CD4-positive, CD25-positive, alpha-beta regulatory T cell (primary cell): Measurements from ENCODE around the gene MEGF11. TPM values are rescaled to one million over a fixed set of nuclear protein-coding genes. Genes with fewer than 3 reads are reported as not detected.

Experiments used
- ATAC-seq, 2 donors: fragments of 150-1000 bp; cut with Tn5 transposase; one replicate each; pipeline ENCODE4 v1.10.0; 2021; ENCODE audit warnings: low read depth in 2 of 2, moderate number of reproducible peaks in 2 of 2, moderate library complexity in 1 of 2
- DNase-seq, 3 donors: peaks; one replicate each; pipeline versions ENCODE4 v3.0.0 to v3.0.0-alpha.2; 2012 to 2022; ENCODE audit warnings: mixed read lengths in 1 of 3
- H3K27ac ChIP-seq: one replicate; pipeline ENCODE4 v1.7.0; 2013; ENCODE audit warnings: mild to moderate bottlenecking, low read length; ENCODE audit not compliant: insufficient read depth, poor library complexity, severe bottlenecking
- H3K27me3 ChIP-seq: one replicate; pipeline ENCODE4 v1.7.0; 2013; ENCODE audit warnings: low read length; ENCODE audit not compliant: control insufficient read depth, insufficient read depth
- H3K36me3 ChIP-seq: one replicate; pipeline ENCODE4 v1.7.0; 2013; ENCODE audit warnings: mild to moderate bottlenecking, low read length, moderate library complexity; ENCODE audit not compliant: control insufficient read depth, insufficient read depth
- H3K4me1 ChIP-seq: 2 replicates; pipeline ENCODE4 v1.7.0; 2013; ENCODE audit warnings: mild to moderate bottlenecking, low read length; ENCODE audit not compliant: insufficient read depth, control insufficient read depth, poor library complexity, severe bottlenecking
- H3K4me3 ChIP-seq: one replicate; pipeline ENCODE4 v1.7.0; 2013; ENCODE audit warnings: low read depth, mild to moderate bottlenecking, low read length, moderate library complexity
- H3K9me3 ChIP-seq, 2 experiments: 1 replicate in 1 of 2; 2 replicates in 1 of 2; pipeline ENCODE4 v1.7.0; 2013; ENCODE audit warnings: low read length in 2 of 2, mild to moderate bottlenecking in 1 of 2, moderate library complexity in 1 of 2; ENCODE audit not compliant: control insufficient read depth in 2 of 2
- H3K27ac Mint-ChIP-seq, 3 donors: one replicate each; pipeline ENCODE4 v1.8.0; 2020 to 2022; ENCODE audit warnings: mild to moderate bottlenecking in 3 of 3, mixed read lengths in 3 of 3, moderate library complexity in 2 of 3
- H3K27me3 Mint-ChIP-seq: one replicate; pipeline ENCODE4 v1.8.0; 2022; ENCODE audit warnings: mild to moderate bottlenecking, mixed read lengths
- H3K36me3 Mint-ChIP-seq: one replicate; pipeline ENCODE4 v1.8.0; 2020; ENCODE audit warnings: mixed read lengths
- H3K4me1 Mint-ChIP-seq, 4 donors: one replicate each; pipeline ENCODE4 v1.8.0; 2020 to 2022; ENCODE audit warnings: mixed read lengths in 4 of 4, mild to moderate bottlenecking in 1 of 4
- H3K4me3 Mint-ChIP-seq, 4 donors: one replicate each; pipeline ENCODE4 v1.8.0; 2020 to 2022; ENCODE audit warnings: mild to moderate bottlenecking in 4 of 4, mixed read lengths in 4 of 4, moderate library complexity in 3 of 4
- H3K9me3 Mint-ChIP-seq, 7 donors: one replicate each; pipeline ENCODE4 v1.8.0; 2020 to 2022; ENCODE audit warnings: mixed read lengths in 7 of 7, mild to moderate bottlenecking in 3 of 7, moderate library complexity in 2 of 7
- polyA plus RNA-seq, 4 donors: library from polyadenylated mRNA; unstranded; fragments of 300-500 nt; fragmentation: Illumina TruSeq; gene quantifications; one replicate each; pipeline ENCODE4 v1.2.3, GENCODE V29; 2021
- total RNA-seq: library from RNA; stranded (reverse); gene quantifications from one replicate; pipeline ENCODE4 v1.2.3, GENCODE V29; 2022

MEGF11 gene
- total and polyA plus RNA-seq, 5 donors from 2014 or later, result 0.02 to 0.29 (median 0.21) TPM; not detected in 2

GRCh38 chr15:65939901-65940617 lies 313.5 kb downstream of the MEGF11 start:
- DNase-seq, result no peak
- Histone ChIP-seq H3K4me3 (no peak overlapping the region), H3K4me1 (no peaks in the 10 kb centered on the region), H3K9me3 (no peaks in the 10 kb centered on the region), H3K27ac (no peak overlapping the region), H3K36me3 (no peaks in the 10 kb centered on the region), H3K27me3 (no peaks in the 10 kb centered on the region)
- Mint-ChIP-seq H3K4me3 (no peak overlapping the region), H3K4me1 (peaks cover 0 to 12% (median under 1%) of the 10 kb centered on the region in 4 donors), H3K9me3 (no peaks in the 10 kb centered on the region), H3K36me3 (peaks cover 4% of the 10 kb centered on the region), H3K27me3 (no peaks in the 10 kb centered on the region), H3K27ac (no peak overlapping the region)
- no peak for ATAC-seq

GRCh38 chr15:65938604-65939003 lies 314.9 kb downstream of the MEGF11 start:
- Mint-ChIP-seq H3K27ac (no peak overlapping the region), H3K36me3 (peaks cover 4% of the 10 kb centered on the region), H3K4me1 (peaks cover 0 to 12% (median under 1%) of the 10 kb centered on the region in 4 donors), H3K9me3 (no peaks in the 10 kb centered on the region), H3K4me3 (no peak overlapping the region), H3K27me3 (no peaks in the 10 kb centered on the region)
- Histone ChIP-seq H3K27ac (no peak overlapping the region), H3K36me3 (no peaks in the 10 kb centered on the region), H3K27me3 (no peaks in the 10 kb centered on the region), H3K9me3 (no peaks in the 10 kb centered on the region), H3K4me1 (no peaks in the 10 kb centered on the region), H3K4me3 (no peak overlapping the region)
- no peak for DNase-seq
- no peak for ATAC-seq

DNA sequence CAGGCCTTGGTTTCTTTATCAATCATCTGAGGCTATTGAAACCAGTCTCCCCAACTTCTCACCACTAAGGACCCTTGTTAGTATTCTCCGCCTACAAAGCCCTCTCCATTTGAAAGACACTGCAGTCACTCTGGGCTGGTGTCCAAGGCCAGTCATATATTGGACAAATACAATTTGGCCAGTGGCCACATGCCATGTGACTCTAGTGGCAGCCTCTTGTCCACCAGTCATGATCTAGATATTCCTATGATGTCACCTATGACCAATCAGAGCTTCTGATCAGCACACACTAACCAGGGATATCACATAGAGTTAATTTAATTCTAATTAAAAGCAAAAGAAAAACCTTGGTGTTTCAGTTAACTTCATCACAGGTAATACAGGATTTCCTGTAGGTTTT lies 316.1 kb downstream of the MEGF11 start:
- ATAC-seq (no peak), DNase-seq (no peak)
- Mint-ChIP-seq H3K27me3 (no peaks in the 10 kb centered on the region), H3K27ac (peak overlapping the region in 1 of 3 donors; percentile 26), H3K4me1 (peaks cover 0 to 8% (median under 1%) of the 10 kb centered on the region in 4 donors), H3K36me3 (no peaks in the 10 kb centered on the region), H3K9me3 (no peaks in the 10 kb centered on the region), H3K4me3 (no peak overlapping the region)
- Histone ChIP-seq H3K27ac (no peak overlapping the region), H3K27me3 (no peaks in the 10 kb centered on the region), H3K4me3 (no peak overlapping the region), H3K4me1 (no peaks in the 10 kb centered on the region), H3K9me3 (no peaks in the 10 kb centered on the region), H3K36me3 (no peaks in the 10 kb centered on the region)

- H3K36me3 Mint-ChIP-seq, result no peaks in the 10 kb centered on the region
- no peak for ATAC-seq
- no peaks in the 10 kb centered on the region for H3K27me3 Mint-ChIP-seq
- Histone ChIP-seq H3K27me3 (no peaks in the 10 kb centered on the region), H3K27ac (no peak overlapping the region), H3K9me3 (no peaks in the 10 kb centered on the region), H3K4me1 (no peaks in the 10 kb centered on the region), H3K36me3 (no peaks in the 10 kb centered on the region), H3K4me3 (no peak overlapping the region)
- H3K4me3 Mint-ChIP-seq, result no peak overlapping the region
- no peak for DNase-seq
- H3K4me1 Mint-ChIP-seq, result peaks cover 0 to 5% (median under 1%) of the 10 kb centered on the region in 4 donors
- no peak overlapping the region for H3K27ac Mint-ChIP-seq
- no peaks in the 10 kb centered on the region for H3K9me3 Mint-ChIP-seq
Observed at GRCh38 chr15:65937054-65937453, 316.5 kb downstream of the MEGF11 start.

DNA sequence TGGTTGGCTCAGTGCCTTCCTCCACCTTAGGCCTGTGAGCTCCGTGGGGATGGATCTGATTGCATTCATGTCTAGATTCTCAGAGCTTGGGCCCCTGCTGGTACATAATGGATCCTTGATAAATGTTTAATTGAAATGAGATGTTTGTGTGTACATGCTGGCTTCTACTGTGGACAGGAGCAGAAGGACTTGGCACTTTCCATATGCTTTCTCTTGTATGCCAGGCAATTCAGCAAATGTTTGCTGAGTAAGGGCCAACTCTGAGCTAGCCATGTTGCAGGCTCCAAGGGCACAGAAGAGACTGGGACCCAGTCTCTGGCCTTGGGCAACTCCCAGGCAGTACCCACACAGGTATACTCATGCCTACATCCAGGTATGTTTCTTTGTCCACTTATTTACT lies 317.3 kb downstream of the MEGF11 start:
- Histone ChIP-seq H3K4me1 (no peaks in the 10 kb centered on the region), H3K4me3 (no peak overlapping the region), H3K36me3 (no peaks in the 10 kb centered on the region), H3K9me3 (no peaks in the 10 kb centered on the region), H3K27ac (no peak overlapping the region), H3K27me3 (no peaks in the 10 kb centered on the region)
- DNase-seq (no peak), ATAC-seq (no peak)
- Mint-ChIP-seq H3K9me3 (no peaks in the 10 kb centered on the region), H3K4me3 (no peak overlapping the region), H3K36me3 (no peaks in the 10 kb centered on the region), H3K27ac (peak overlapping the region in 1 of 3 donors; percentile 67), H3K4me1 (peaks cover 0 to 2% (median 0%) of the 10 kb centered on the region in 4 donors), H3K27me3 (no peaks in the 10 kb centered on the region)

- Mint-ChIP-seq H3K27me3 (no peaks in the 10 kb centered on the region), H3K4me1 (peaks cover 0 to 2% (median 0%) of the 10 kb centered on the region in 4 donors), H3K27ac (peak overlapping the region in 1 of 3 donors; percentile 34), H3K36me3 (no peaks in the 10 kb centered on the region), H3K4me3 (no peak overlapping the region), H3K9me3 (no peaks in the 10 kb centered on the region)
- ATAC-seq (no peak), DNase-seq (no peak)
- H3K4me3 ChIP-seq, result no peak overlapping the region
- no peaks in the 10 kb centered on the region for H3K4me1 ChIP-seq
- H3K27ac ChIP-seq, result no peak overlapping the region
- H3K9me3 ChIP-seq, result no peaks in the 10 kb centered on the region
- H3K27me3 ChIP-seq, result no peaks in the 10 kb centered on the region
- H3K36me3 ChIP-seq, result no peaks in the 10 kb centered on the region
Observed at GRCh38 chr15:65935391-65935790, 318.2 kb downstream of the MEGF11 start.

GRCh38 chr15:65931221-65931620 lies 322.3 kb downstream of the MEGF11 start:
- Mint-ChIP-seq H3K36me3 (peaks cover 8% of the 10 kb centered on the region), H3K9me3 (no peaks in the 10 kb centered on the region), H3K4me3 (no peak overlapping the region), H3K4me1 (no peaks in the 10 kb centered on the region), H3K27ac (no peak overlapping the region), H3K27me3 (no peaks in the 10 kb centered on the region)
- Histone ChIP-seq H3K27ac (no peak overlapping the region), H3K9me3 (no peaks in the 10 kb centered on the region), H3K4me1 (no peaks in the 10 kb centered on the region), H3K4me3 (no peak overlapping the region), H3K27me3 (no peaks in the 10 kb centered on the region), H3K36me3 (no peaks in the 10 kb centered on the region)
- ATAC-seq (no peak), DNase-seq (no peak)

GRCh38 chr15:65930134-65930533 lies 323.4 kb downstream of the MEGF11 start:
- Mint-ChIP-seq H3K4me1 (no peaks in the 10 kb centered on the region), H3K27ac (no peak overlapping the region), H3K9me3 (no peaks in the 10 kb centered on the region), H3K36me3 (peaks cover 8% of the 10 kb centered on the region), H3K4me3 (no peak overlapping the region), H3K27me3 (no peaks in the 10 kb centered on the region)
- Histone ChIP-seq H3K27ac (no peak overlapping the region), H3K4me3 (no peak overlapping the region), H3K4me1 (no peaks in the 10 kb centered on the region), H3K9me3 (no peaks in the 10 kb centered on the region), H3K36me3 (no peaks in the 10 kb centered on the region), H3K27me3 (no peaks in the 10 kb centered on the region)
- ATAC-seq, result no peak
- DNase-seq, result no peak
